KMS-11 (cell line): ENCODE results near the gene RAB1B.
"Not testable (repeated sequence)": the region's sequence is repeated elsewhere in the genome, so short reads cannot be mapped to it uniquely, and the experiment has no call there.

Experiments
- H2AFZ ChIP-seq: fragments of 200-600 bp; sonication (generic); 2 replicates; pipeline ENCODE4 v1.6.1; 2016; ENCODE audit warnings: antibody characterized with exemption, mixed run types, low read depth
- H3K27ac ChIP-seq: fragments of 200-600 bp; sonication (generic); 2 replicates; pipeline ENCODE4 v1.6.1; 2016; ENCODE audit warnings: mild to moderate bottlenecking, mixed run types
- H3K27me3 ChIP-seq: fragments of 200-600 bp; sonication (generic); 2 replicates; pipeline ENCODE4 v1.6.1; 2017; ENCODE audit warnings: mild to moderate bottlenecking, low read depth, mixed run types, moderate library complexity; ENCODE audit not compliant: insufficient read depth
- H3K36me3 ChIP-seq: fragments of 200-600 bp; sonication (generic); 2 replicates; pipeline ENCODE4 v1.6.1; 2017; ENCODE audit warnings: mild to moderate bottlenecking, mixed run types; ENCODE audit not compliant: insufficient read depth
- H3K4me1 ChIP-seq: fragments of 200-600 bp; sonication (generic); 2 replicates; pipeline ENCODE4 v1.6.1; 2016; ENCODE audit warnings: mild to moderate bottlenecking, low read depth, mixed run types; ENCODE audit not compliant: poor library complexity, severe bottlenecking
- H3K4me2 ChIP-seq: fragments of 200-600 bp; sonication (generic); 2 replicates; pipeline ENCODE4 v1.7.0; 2016; ENCODE audit warnings: mild to moderate bottlenecking, mixed run types
- H3K4me3 ChIP-seq: fragments of 200-600 bp; sonication (generic); IDR thresholded peaks from 2 replicates; pipeline ENCODE4 v1.6.1; 2017; ENCODE audit warnings: low read depth, low read length, mixed read lengths; ENCODE audit not compliant: insufficient read depth
- H3K79me2 ChIP-seq: fragments of 200-600 bp; sonication (generic); 2 replicates; pipeline ENCODE4 v1.6.1; 2016; ENCODE audit warnings: low read depth, mixed run types; ENCODE audit not compliant: insufficient read depth
- H3K9ac ChIP-seq: fragments of 200-600 bp; sonication (generic); 2 replicates; pipeline ENCODE4 v1.6.1; 2016; ENCODE audit warnings: mild to moderate bottlenecking, mixed run types
- H4K20me1 ChIP-seq: fragments of 200-600 bp; sonication (generic); 2 replicates; pipeline ENCODE4 v1.6.1; 2016; ENCODE audit warnings: mild to moderate bottlenecking, mixed run types; ENCODE audit not compliant: insufficient read depth
- TF ChIP-seq, protein P1 (sequence below): fragments of 200-600 bp; sonication (generic); conservative IDR thresholded peaks from 2 replicates; pipeline ENCODE4 v1.6.1; 2017; ENCODE audit warnings: low read depth, mild to moderate bottlenecking, antibody characterized with exemption, low read length, moderate library complexity, mixed read lengths

Gene RAB1B

DNA sequence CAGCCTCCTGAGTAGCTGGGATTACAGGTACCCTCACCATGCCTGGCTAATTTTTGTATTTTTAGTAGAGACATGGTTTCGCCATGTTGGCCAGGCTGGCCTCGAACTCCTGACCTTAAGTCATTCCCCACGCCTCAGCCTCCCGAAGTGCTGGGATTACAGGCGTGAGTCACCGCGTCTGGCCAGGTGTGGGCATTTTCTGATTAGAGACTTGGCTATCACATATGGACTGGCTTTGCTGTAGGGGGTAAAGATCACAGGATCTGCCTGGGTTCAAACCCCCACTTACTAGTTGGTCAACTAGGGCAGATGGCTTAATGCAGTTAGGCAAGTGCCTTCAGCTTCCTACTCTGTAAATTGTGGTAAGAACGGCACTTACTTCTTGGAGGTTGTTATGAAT lies 41.9 kb downstream of the RAB1B start:
- TF ChIP-seq, protein P1, sequence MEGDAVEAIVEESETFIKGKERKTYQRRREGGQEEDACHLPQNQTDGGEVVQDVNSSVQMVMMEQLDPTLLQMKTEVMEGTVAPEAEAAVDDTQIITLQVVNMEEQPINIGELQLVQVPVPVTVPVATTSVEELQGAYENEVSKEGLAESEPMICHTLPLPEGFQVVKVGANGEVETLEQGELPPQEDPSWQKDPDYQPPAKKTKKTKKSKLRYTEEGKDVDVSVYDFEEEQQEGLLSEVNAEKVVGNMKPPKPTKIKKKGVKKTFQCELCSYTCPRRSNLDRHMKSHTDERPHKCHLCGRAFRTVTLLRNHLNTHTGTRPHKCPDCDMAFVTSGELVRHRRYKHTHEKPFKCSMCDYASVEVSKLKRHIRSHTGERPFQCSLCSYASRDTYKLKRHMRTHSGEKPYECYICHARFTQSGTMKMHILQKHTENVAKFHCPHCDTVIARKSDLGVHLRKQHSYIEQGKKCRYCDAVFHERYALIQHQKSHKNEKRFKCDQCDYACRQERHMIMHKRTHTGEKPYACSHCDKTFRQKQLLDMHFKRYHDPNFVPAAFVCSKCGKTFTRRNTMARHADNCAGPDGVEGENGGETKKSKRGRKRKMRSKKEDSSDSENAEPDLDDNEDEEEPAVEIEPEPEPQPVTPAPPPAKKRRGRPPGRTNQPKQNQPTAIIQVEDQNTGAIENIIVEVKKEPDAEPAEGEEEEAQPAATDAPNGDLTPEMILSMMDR, result no peak
- no peak overlapping the region for H3K27ac ChIP-seq
- H4K20me1 ChIP-seq, result no peaks in the 10 kb centered on the region
- no peak overlapping the region for H3K4me3 ChIP-seq
- no peak overlapping the region for H2AFZ ChIP-seq
- H3K36me3 ChIP-seq, result no peaks in the 10 kb centered on the region
- no peak overlapping the region for H3K9ac ChIP-seq
- peaks cover 9% of the 10 kb centered on the region; the same call in 1 of the 2 replicates for H3K27me3 ChIP-seq
- peaks cover 4% of the 10 kb centered on the region for H3K4me1 ChIP-seq
- no peaks in the 10 kb centered on the region for H3K79me2 ChIP-seq
- H3K4me2 ChIP-seq, result no peak overlapping the region

DNA sequence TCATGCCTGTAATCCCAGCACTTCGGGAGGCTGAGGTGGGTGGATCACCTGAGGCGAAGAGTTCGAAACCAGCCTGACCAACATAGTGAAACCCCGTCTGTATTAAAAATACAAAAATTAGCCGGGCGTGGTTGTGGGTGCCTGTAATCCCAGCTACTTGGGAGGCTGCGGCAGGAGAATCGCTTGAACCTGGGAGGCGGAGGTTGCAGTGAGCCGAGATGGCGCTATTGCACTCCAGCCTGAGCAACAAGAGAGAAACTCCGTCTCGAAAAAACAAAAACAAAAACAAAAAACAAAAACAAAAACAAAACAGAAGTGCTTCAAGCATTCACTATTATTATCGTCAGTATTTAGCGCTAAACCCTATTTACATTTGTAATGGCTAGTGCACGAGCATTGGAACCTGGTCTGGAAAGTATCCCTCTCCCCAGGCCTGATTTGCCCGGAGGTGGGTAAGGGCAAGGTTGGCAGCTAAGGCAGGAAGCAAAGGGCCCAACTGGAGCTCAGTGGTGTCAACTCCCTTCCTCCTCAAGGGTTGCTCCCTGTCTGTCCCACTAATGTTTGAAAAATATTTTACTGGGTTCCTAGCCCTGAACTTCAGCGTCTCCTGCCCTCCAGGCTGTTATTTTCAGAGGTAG lies 42.5 kb downstream of the RAB1B start:
- H3K27me3 ChIP-seq, result not testable (repeated sequence)

DNA sequence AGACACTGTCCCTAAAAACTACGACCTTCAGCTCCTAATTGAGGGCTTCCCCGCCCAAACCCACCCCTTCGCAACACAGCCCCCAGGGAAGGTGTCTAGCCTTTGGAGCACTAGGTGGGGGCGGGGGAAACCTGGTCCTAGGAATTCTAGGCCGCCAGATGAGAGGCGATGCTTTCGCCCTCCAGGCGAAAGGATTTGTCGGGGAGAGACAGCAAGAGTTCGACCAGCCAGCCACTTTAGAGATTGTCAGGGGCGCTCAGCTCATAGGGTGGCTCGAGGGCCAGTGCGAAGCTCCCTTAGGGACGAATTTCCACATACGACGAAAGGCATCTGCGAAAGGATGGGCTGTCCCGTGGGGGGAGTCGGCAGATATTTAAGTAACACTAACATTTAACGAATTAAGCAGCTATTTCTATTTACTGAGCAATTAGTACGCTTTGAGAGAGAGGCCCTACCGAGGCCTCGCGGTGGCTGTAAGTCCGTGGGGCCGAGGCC lies 43.1 kb downstream of the RAB1B start:
- Histone ChIP-seq H3K4me1 (peaks cover 4% of the 10 kb centered on the region), H4K20me1 (no peaks in the 10 kb centered on the region), H3K27ac (peak overlapping the region; percentile 42; the same call in 1 of the 2 replicates), H3K27me3 (peaks cover 7% of the 10 kb centered on the region; the same call in 1 of the 2 replicates), H3K79me2 (no peaks in the 10 kb centered on the region), H3K9ac (peak overlapping the region; percentile 44; the same call in 1 of the 2 replicates), H2AFZ (peak overlapping the region; percentile 74), H3K36me3 (no peaks in the 10 kb centered on the region), H3K4me2 (peak overlapping the region; percentile 89), H3K4me3 (no peak overlapping the region)
- TF ChIP-seq, protein P1, result no peak

More for the DNA sequence above, 42.5 kb downstream of the RAB1B start:
- H4K20me1 ChIP-seq, H3K36me3 ChIP-seq, H3K4me3 ChIP-seq, H3K79me2 ChIP-seq, H3K4me2 ChIP-seq, H3K27ac ChIP-seq, H3K9ac ChIP-seq, H2AFZ ChIP-seq, H3K4me1 ChIP-seq: not testable (repeated sequence)

DNA sequence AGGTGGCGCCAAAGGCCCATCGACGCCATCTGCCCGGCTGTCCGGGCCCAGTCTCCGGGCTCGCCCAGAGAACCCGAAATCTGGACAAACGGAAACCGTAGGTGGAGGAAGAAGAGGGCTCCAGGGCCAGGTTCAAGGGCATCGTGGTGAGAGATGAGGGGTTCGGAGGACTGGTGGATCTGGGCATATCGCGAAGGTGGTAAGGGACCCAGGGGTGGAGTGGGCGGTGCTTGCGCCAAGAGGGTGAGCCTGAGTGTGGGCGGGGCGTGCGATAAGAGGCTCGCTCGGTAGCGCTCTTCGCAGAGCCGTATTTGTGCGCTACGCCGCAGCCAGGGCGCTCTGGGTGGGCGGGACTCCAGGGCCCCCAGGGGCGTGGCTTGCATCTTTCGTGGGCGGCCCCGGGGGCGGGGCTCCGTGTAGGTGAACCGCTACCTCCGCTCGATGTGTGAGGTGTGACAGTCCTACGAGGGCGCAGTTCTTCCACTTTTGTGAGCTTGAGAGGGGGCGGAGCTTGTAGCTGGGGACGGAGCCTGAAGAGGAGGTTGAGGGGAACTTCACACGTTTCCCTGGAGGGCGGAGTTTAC lies 43.6 kb downstream of the RAB1B start:
- Histone ChIP-seq H3K9ac (peak overlapping the region; percentile 44; the same call in 1 of the 2 replicates), H2AFZ (peak overlapping the region; percentile 74), H3K4me1 (peaks cover 4% of the 10 kb centered on the region), H3K36me3 (no peaks in the 10 kb centered on the region), H3K79me2 (no peaks in the 10 kb centered on the region), H3K27me3 (peaks cover 4% of the 10 kb centered on the region; the same call in 1 of the 2 replicates), H4K20me1 (no peaks in the 10 kb centered on the region), H3K27ac (peak overlapping the region; percentile 64), H3K4me2 (peak overlapping the region; percentile 89), H3K4me3 (no peak overlapping the region)
- TF ChIP-seq, protein P1, result peak; percentile 84
